K562 (cell line): ENCODE measurements around the gene ARHGDIB. TPM values are rescaled to one million over a fixed set of nuclear protein-coding genes. Genes with fewer than 3 reads are reported as not detected.

Experiments used
- ATAC-seq: fragments of 200-7000 bp; cut with Tn5 transposase; 3 replicates; pipeline ENCODE4 v1.9.1; 2020; ENCODE audit warnings: moderate library complexity
- BruUV-seq: library from RNA; stranded (reverse); fragments of 400-500 nt; replicated peaks from 2 replicates; lab custom pipeline; 2021; lab: Mats Ljungman, UMichigan
- CTCF ChIA-PET: fragments of 300-600 bp; formaldehyde crosslinking; extraction: SDS; loops from one replicate; lab custom pipeline; 2021; ENCODE audit warnings: low intra/inter-chr PET ratio; lab: Yijun Ruan, JAX
- POLR2A ChIA-PET: fragments of 300-600, 350-650 bp; sonication (Branson Sonifier 250); formaldehyde crosslinking; extraction: SDS; loops from one replicate; lab custom pipeline; 2021; ENCODE audit warnings: antibody characterized with exemption, inconsistent platforms; lab: Yijun Ruan, JAX
- DNase-seq, 4 experiments: peaks; one replicate each; pipeline versions ENCODE4 v3.0.0 to v3.0.0-alpha.2; 2011 to 2018; ENCODE audit warnings: low spot score in 3 of 4, mixed read lengths in 3 of 4; ENCODE audit errors: extremely low read depth in 1 of 4
- FAIRE-seq: peaks from 2 replicates; lab custom pipeline; 2011; peaks lifted over from hg19 to GRCh38; lab: Jason Lieb, UNC
- H2AFZ ChIP-seq: 2 replicates; pipeline ENCODE4 v1.6.0; 2011; ENCODE audit warnings: low read depth, low read length, control low read depth, inconsistent platforms
- H3K27ac ChIP-seq: fragments of 200-600 bp; 3 replicates; pipeline ENCODE4 v1.8.0; 2011; ENCODE audit warnings: low read depth, mild to moderate bottlenecking, control low read depth, inconsistent platforms, low read length, moderate library complexity, mixed read lengths; ENCODE audit errors: extremely low read depth
- H3K27me3 ChIP-seq, 2 experiments: fragments of 300-600 bp in 1 of 2; 2 replicates in 1 of 2; 3 replicates in 1 of 2; pipeline versions ENCODE4 v1.6.0 to v1.8.0; 2011; ENCODE audit warnings: inconsistent platforms in 2 of 2, low read length in 2 of 2, mild to moderate bottlenecking in 1 of 2, mixed read lengths in 1 of 2, moderate library complexity in 1 of 2; ENCODE audit not compliant: control insufficient read depth in 2 of 2, insufficient read depth in 2 of 2
- H3K36me3 ChIP-seq: fragments of 300-600 bp; 3 replicates; pipeline ENCODE4 v1.8.0; 2011; ENCODE audit warnings: mild to moderate bottlenecking, low read length, inconsistent platforms; ENCODE audit not compliant: control insufficient read depth, insufficient read depth
- H3K4me1 ChIP-seq, 2 experiments: fragments of 200-600 bp in 1 of 2; replicated peaks in 1 of 2; 2 replicates in 1 of 2; 3 replicates in 1 of 2; pipeline versions ENCODE4 v1.5.1 to v1.8.0; 2011; ENCODE audit warnings: inconsistent platforms in 2 of 2, low read length in 2 of 2, mild to moderate bottlenecking in 1 of 2, mixed read lengths in 1 of 2, moderate library complexity in 1 of 2; ENCODE audit not compliant: control insufficient read depth in 2 of 2, insufficient read depth in 2 of 2
- H3K4me2 ChIP-seq: 2 replicates; pipeline ENCODE4 v1.6.1; 2011; ENCODE audit warnings: low read length, control low read depth, inconsistent platforms, mixed read lengths; ENCODE audit not compliant: insufficient read depth
- H3K4me3 ChIP-seq: fragments of 200-600 bp; sonication (generic), shearing (Covaris generic); 2 replicates; pipeline ENCODE4 v1.5.1; 2016; ENCODE audit warnings: control low read depth, inconsistent platforms
- H3K79me2 ChIP-seq: fragments of 200-600 bp; 3 replicates; pipeline ENCODE4 v1.8.0; 2011; ENCODE audit warnings: low read length, inconsistent platforms; ENCODE audit not compliant: control insufficient read depth, insufficient read depth
- H3K9ac ChIP-seq, 2 experiments: 2 replicates each; pipeline versions ENCODE4 v1.6.0 to v1.6.1; 2011; ENCODE audit warnings: low read depth in 2 of 2, low read length in 2 of 2, control low read depth in 1 of 2, inconsistent platforms in 1 of 2, mild to moderate bottlenecking in 1 of 2, mixed read lengths in 1 of 2; ENCODE audit not compliant: insufficient read depth in 1 of 2
- H3K9me1 ChIP-seq: one replicate; pipeline ENCODE4 v1.6.0; 2011; ENCODE audit warnings: inconsistent platforms, mild to moderate bottlenecking, low read length, moderate library complexity; ENCODE audit not compliant: control insufficient read depth, insufficient read depth
- H3K9me3 ChIP-seq: replicated peaks from 2 replicates; pipeline ENCODE4 v1.5.1; 2011; ENCODE audit warnings: low read depth, low read length, inconsistent platforms; ENCODE audit not compliant: control insufficient read depth, insufficient read depth
- H4K20me1 ChIP-seq: replicated peaks from 2 replicates; pipeline ENCODE4 v1.6.1; 2011; ENCODE audit warnings: low read length, inconsistent platforms, mixed read lengths; ENCODE audit not compliant: control insufficient read depth, insufficient read depth
- FIP1L1 ChIP-seq: fragments of 200-400 bp; formaldehyde crosslinking; IDR thresholded peaks from 2 replicates; pipeline ENCODE4 v1.6.1; 2018; ENCODE audit warnings: mild to moderate bottlenecking, low read depth, low read length; ENCODE audit not compliant: poor library complexity, severe bottlenecking
- HDAC6 ChIP-seq: IDR thresholded peaks from 2 replicates; pipeline ENCODE4 v1.6.1; 2012; ENCODE audit warnings: low read depth, mild to moderate bottlenecking, control low read depth, inconsistent platforms, low read length, moderate library complexity
- ZZZ3 ChIP-seq: fragments of 450-650 bp; IDR thresholded peaks from 2 replicates; pipeline ENCODE4 v1.6.1; 2016; ENCODE audit warnings: antibody characterized with exemption, mild to moderate bottlenecking, moderate library complexity
- in situ Hi-C: fragments of 300-500 bp; cut with MboI; formaldehyde crosslinking; loops from 4 replicates; pipeline ENCODE4 v1.15.0; 2018; ENCODE audit warnings: inconsistent platforms, mixed read lengths
- intact Hi-C: fragments of 100-400 bp; cut with micrococcal nuclease; formaldehyde crosslinking; loops from 2 replicates; pipeline ENCODE4 v1.14.2; 2022
- polyA plus RNA-seq, 8 experiments: library from polyadenylated mRNA; depleted of rRNA in 4 of 8; stranded (reverse) in 5 of 8; unstranded in 3 of 8; fragments of >200 nt; fragmentation: Nextera tagmentation in 2 of 8; fragmentation: Illumina TruSeq in 1 of 8; extraction: Ambion mirVana in 2 of 8; extraction: Trizol in 1 of 8; gene quantifications; 2 replicates each; pipeline versions ENCODE4 v1.2.1 to v1.2.3, GENCODE V29; 2011 to 2014; ENCODE audit warnings: inconsistent platforms in 1 of 8, missing spikeins in 1 of 8
- total RNA-seq, 7 experiments: library from RNA; depleted of rRNA in 6 of 7; stranded (reverse); fragments of >200 nt in 6 of 7; fragmentation: Illumina TruSeq in 2 of 7; extraction: Trizol in 2 of 7; gene quantifications; 2 replicates each; pipeline versions ENCODE4 v1.2.1 to v1.2.3, GENCODE V29; 2011 to 2021; ENCODE audit warnings: low replicate concordance in 1 of 7
- TF ChIP-seq, protein P1 (sequence below), 2 experiments: fragments of 150-350 bp in 1 of 2; IDR thresholded peaks; 2 replicates each; pipeline ENCODE4 v1.6.1; 2012 to 2016; ENCODE audit warnings: low read depth in 2 of 2, low read length in 2 of 2, mild to moderate bottlenecking in 1 of 2, moderate library complexity in 1 of 2
- TF ChIP-seq, protein P2 (sequence below): fragments of 450-650 bp; IDR thresholded peaks from 2 replicates; pipeline ENCODE4 v1.6.1; 2016

The ARHGDIB gene
- total and polyA plus RNA-seq, 9 of the 15 experiments (the other 6 are each of a cell fraction or from before 2014, with no cell fraction given) = 9.5 to 204 (median 116) TPM

DNA sequence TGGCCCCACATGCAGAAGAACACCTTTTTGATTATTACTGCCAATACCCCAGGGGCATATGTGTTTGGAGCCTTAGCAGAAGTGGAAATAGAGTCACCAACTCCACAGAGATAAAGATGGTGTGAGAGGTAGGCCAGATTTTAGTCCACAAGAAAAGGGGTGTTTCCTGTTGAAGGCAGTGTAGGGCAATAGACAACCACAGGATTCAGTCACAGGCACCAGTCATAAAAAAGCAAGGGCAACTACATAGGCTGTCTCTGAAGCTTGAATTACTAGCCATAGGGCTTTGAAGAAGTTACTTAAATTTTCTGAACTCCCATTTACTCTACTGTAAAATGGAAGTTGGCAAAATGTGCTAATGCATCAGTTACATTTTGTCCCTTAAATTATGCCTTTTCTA lies 41.9 kb downstream of the ARHGDIB start:
- CTCF ChIA-PET = no interaction called here
- no peak overlapping the region for H3K27ac ChIP-seq
- H4K20me1 ChIP-seq = no peaks in the 10 kb centered on the region
- H3K9me1 ChIP-seq = no peaks in the 10 kb centered on the region
- POLR2A ChIA-PET = no interaction called here
- FAIRE-seq = no peak
- H2AFZ ChIP-seq = no peak overlapping the region
- no peak overlapping the region for H3K9ac ChIP-seq
- TF ChIP-seq ZZZ3 = no peak
- TF ChIP-seq, protein P1, sequence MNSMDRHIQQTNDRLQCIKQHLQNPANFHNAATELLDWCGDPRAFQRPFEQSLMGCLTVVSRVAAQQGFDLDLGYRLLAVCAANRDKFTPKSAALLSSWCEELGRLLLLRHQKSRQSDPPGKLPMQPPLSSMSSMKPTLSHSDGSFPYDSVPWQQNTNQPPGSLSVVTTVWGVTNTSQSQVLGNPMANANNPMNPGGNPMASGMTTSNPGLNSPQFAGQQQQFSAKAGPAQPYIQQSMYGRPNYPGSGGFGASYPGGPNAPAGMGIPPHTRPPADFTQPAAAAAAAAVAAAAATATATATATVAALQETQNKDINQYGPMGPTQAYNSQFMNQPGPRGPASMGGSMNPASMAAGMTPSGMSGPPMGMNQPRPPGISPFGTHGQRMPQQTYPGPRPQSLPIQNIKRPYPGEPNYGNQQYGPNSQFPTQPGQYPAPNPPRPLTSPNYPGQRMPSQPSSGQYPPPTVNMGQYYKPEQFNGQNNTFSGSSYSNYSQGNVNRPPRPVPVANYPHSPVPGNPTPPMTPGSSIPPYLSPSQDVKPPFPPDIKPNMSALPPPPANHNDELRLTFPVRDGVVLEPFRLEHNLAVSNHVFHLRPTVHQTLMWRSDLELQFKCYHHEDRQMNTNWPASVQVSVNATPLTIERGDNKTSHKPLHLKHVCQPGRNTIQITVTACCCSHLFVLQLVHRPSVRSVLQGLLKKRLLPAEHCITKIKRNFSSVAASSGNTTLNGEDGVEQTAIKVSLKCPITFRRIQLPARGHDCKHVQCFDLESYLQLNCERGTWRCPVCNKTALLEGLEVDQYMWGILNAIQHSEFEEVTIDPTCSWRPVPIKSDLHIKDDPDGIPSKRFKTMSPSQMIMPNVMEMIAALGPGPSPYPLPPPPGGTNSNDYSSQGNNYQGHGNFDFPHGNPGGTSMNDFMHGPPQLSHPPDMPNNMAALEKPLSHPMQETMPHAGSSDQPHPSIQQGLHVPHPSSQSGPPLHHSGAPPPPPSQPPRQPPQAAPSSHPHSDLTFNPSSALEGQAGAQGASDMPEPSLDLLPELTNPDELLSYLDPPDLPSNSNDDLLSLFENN (IDR thresholded peaks at IDR 0.05; ENCODE audit: low read depth in 2 of 2, low read length in 2 of 2) = no peak
- no peak for TF ChIP-seq HDAC6
- TF ChIP-seq FIP1L1 = no peak
- TF ChIP-seq, protein P2, sequence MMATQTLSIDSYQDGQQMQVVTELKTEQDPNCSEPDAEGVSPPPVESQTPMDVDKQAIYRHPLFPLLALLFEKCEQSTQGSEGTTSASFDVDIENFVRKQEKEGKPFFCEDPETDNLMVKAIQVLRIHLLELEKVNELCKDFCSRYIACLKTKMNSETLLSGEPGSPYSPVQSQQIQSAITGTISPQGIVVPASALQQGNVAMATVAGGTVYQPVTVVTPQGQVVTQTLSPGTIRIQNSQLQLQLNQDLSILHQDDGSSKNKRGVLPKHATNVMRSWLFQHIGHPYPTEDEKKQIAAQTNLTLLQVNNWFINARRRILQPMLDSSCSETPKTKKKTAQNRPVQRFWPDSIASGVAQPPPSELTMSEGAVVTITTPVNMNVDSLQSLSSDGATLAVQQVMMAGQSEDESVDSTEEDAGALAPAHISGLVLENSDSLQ = no peak
- H3K36me3 ChIP-seq = no peaks in the 10 kb centered on the region
- no TSS peak for BruUV-seq
- in situ Hi-C loops = no loop called here
- no peak for DNase-seq
- intact Hi-C loops = no loop called here
- ATAC-seq = no peak
- no peak overlapping the region for H3K4me2 ChIP-seq
- no peaks in the 10 kb centered on the region for H3K79me2 ChIP-seq
- no peaks in the 10 kb centered on the region for H3K9me3 ChIP-seq
- no peaks in the 10 kb centered on the region; a peak in 1 of 5 replicates for H3K4me1 ChIP-seq
- no peak overlapping the region for H3K4me3 ChIP-seq
- no peaks in the 10 kb centered on the region for H3K27me3 ChIP-seq
